ENCODE data around the gene WDR73.
"Not testable (repeated sequence)": the region's sequence is repeated elsewhere in the genome, so short reads cannot be mapped to it uniquely, and the experiment has no call there.

WDR73 gene

GRCh38 chr15:84654689-84655453 is 788 bp upstream of the WDR73 start:
- DNase-seq (ENCODE audit: insufficient read length) (no peak), FAIRE-seq (no peak)
- TF ChIP-seq TAF1 (IDR thresholded peaks at IDR 0.05; ENCODE audit: borderline replicate concordance, low read depth, low read length) (no peak), POLR2AphosphoS5 (IDR thresholded peaks at IDR 0.05; ENCODE audit: low read depth, low read length) (no peak), POLR2A (IDR thresholded peaks at IDR 0.05; ENCODE audit: low read depth, low read length) (no peak)

DNA sequence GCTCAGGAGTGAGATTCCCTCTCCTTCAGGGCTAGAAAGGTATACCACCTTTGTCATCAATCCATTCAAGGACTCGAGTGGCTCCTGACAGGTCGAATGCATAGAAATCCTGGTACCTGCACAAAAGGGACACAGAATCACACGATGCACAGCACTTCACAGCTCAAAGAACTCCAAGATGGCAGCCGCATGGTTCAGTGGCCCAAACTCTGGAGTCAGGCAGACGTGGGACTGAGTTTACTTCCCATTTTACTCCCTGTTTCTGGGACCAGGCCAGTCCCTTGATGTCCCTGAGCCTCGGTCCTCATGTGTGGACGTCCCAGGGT is 536 bp downstream of the WDR73 start:
- FAIRE-seq (no peak), DNase-seq (ENCODE audit: insufficient read length) (no peak)
- no peak for TF ChIP-seq TAF1 (IDR thresholded peaks at IDR 0.05; ENCODE audit: borderline replicate concordance, low read depth, low read length)
- no peak for TF ChIP-seq POLR2A (IDR thresholded peaks at IDR 0.05; ENCODE audit: low read depth, low read length)
- no peak for TF ChIP-seq POLR2AphosphoS5 (IDR thresholded peaks at IDR 0.05; ENCODE audit: low read depth, low read length)

DNA sequence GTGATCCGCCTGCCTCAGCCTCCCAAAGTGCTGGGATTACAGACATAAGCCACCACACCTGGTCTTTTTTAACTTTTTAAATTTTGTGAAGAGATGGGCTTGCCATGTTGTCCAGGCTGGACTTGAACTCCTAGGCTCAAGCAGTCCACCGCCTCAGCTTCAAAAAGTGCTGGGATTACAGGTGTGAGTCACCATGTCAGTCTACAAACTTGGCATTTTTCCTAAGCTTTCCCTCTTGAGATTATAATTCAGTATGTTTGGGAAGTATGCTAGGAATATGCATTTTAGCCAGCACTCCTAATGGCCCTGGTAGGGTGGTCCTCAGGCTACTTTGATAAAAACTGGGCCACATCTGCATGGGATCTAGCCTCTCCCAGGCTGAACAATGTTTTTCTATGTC is 4.4 kb downstream of the WDR73 start:
- DNase-seq (ENCODE audit: insufficient read length) (no peak), FAIRE-seq (no peak)
- TF ChIP-seq TAF1 (IDR thresholded peaks at IDR 0.05; ENCODE audit: borderline replicate concordance, low read depth, low read length) (no peak), POLR2AphosphoS5 (IDR thresholded peaks at IDR 0.05; ENCODE audit: low read depth, low read length) (no peak), POLR2A (IDR thresholded peaks at IDR 0.05; ENCODE audit: low read depth, low read length) (no peak)

DNA sequence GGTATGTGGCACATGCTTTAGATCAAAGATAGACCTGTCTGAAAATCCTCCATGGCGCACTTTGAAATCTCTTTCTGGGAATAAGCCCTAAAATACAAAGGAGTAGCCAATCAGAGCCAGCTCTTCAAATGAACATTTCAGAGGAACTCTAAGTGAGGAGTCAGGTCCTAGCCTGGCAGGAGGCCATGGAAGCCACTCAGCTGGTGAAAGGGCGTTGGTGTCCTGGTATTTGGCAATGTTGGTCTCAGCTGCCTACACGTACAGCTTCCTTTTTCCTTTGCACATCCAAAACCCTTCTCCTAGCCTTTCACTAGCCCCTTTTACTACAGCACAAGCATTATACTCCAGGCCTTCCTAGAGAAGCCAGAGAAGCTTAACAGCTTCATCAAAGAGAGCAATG is 5.5 kb downstream of the WDR73 start:
- TF ChIP-seq POLR2A (IDR thresholded peaks at IDR 0.05; ENCODE audit: low read depth, low read length) (no peak), TAF1 (IDR thresholded peaks at IDR 0.05; ENCODE audit: borderline replicate concordance, low read depth, low read length) (no peak), POLR2AphosphoS5 (IDR thresholded peaks at IDR 0.05; ENCODE audit: low read depth, low read length) (no peak)
- DNase-seq (ENCODE audit: insufficient read length) = no peak
- FAIRE-seq = no peak

GRCh38 chr15:84647726-84648125 is 6.4 kb downstream of the WDR73 start:
- TF ChIP-seq TAF1 (IDR thresholded peaks at IDR 0.05; ENCODE audit: borderline replicate concordance, low read depth, low read length) = no peak
- TF ChIP-seq POLR2AphosphoS5 (IDR thresholded peaks at IDR 0.05; ENCODE audit: low read depth, low read length) = no peak
- TF ChIP-seq POLR2A (IDR thresholded peaks at IDR 0.05; ENCODE audit: low read depth, low read length) = no peak
- no peak for FAIRE-seq
- no peak for DNase-seq (ENCODE audit: insufficient read length)

DNA sequence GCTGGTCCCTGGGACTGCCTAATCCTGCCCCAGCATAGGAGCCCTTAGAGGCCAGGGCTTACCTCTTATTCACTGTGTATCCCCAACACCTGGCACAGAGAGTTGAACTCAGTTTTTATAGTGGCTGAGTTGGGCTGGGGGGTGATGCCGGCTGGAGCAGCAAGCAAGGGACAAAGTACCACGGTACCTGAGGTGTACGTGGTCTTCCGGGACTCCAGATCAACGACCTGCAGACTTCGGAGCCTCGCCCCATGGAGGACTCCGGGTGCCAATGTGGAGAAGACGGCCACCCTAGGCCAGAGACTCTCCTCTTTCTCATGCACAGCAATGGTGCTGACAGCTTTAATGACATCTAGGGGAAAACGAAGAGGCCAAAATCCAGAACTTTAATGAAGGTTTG is 8.1 kb downstream of the WDR73 start:
- DNase-seq (ENCODE audit: insufficient read length) = no peak
- TF ChIP-seq TAF1 (IDR thresholded peaks at IDR 0.05; ENCODE audit: borderline replicate concordance, low read depth, low read length) (no peak), POLR2A (IDR thresholded peaks at IDR 0.05; ENCODE audit: low read depth, low read length) (no peak), POLR2AphosphoS5 (IDR thresholded peaks at IDR 0.05; ENCODE audit: low read depth, low read length) (no peak)
- FAIRE-seq = no peak

- FAIRE-seq (no peak), DNase-seq (ENCODE audit: insufficient read length) (no peak)
- TF ChIP-seq TAF1 (IDR thresholded peaks at IDR 0.05; ENCODE audit: borderline replicate concordance, low read depth, low read length) (no peak), POLR2A (IDR thresholded peaks at IDR 0.05; ENCODE audit: low read depth, low read length) (no peak), POLR2AphosphoS5 (IDR thresholded peaks at IDR 0.05; ENCODE audit: low read depth, low read length) (no peak)
Measured at GRCh38 chr15:84645496-84645895, 8.6 kb downstream of the WDR73 start.

DNA sequence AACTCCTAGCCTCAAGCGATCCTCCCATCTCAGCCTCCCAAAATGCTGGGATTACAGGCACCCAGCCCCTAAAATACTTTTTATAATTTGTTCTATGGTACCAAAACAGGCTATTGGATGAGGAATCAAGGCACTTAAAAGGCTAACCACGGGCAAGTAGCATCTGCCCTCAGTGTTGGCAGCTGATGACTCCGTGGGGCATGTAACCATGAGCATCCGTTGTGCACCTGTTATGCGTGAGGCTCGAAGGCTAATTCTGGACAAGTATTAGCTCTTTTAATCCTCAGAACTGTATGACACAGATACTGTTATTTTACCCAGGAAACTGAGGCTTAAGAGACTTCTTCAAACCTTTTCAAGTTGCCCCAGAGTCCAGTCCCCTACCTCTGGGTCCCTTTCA is 10.2 kb downstream of the WDR73 start:
- FAIRE-seq (no peak), DNase-seq (ENCODE audit: insufficient read length) (no peak)
- TF ChIP-seq POLR2A (IDR thresholded peaks at IDR 0.05; ENCODE audit: low read depth, low read length) = no peak
- no peak for TF ChIP-seq TAF1 (IDR thresholded peaks at IDR 0.05; ENCODE audit: borderline replicate concordance, low read depth, low read length)
- TF ChIP-seq POLR2AphosphoS5 (IDR thresholded peaks at IDR 0.05; ENCODE audit: low read depth, low read length) = no peak

DNA sequence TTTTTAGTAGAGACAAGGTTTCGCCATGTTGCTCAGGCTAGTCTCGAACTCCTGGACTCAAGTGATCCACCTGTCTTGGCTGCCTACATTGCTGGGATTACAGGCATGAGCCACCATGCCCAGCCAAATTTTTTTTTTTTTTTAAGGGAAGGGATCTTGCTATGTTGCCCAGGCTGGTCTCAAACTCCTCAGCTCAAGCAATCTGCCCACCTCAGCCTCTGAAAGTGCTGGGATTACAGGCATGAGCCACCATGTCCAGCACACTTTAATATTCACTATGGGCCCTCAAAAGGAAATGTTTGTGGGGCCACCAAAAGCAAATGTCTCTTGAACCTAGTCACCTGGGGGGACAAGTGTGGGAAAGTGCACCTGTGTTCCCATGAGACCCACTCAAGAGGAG is 11.4 kb downstream of the WDR73 start:
- not testable (repeated sequence) for DNase-seq (ENCODE audit: insufficient read length); FAIRE-seq

DNA sequence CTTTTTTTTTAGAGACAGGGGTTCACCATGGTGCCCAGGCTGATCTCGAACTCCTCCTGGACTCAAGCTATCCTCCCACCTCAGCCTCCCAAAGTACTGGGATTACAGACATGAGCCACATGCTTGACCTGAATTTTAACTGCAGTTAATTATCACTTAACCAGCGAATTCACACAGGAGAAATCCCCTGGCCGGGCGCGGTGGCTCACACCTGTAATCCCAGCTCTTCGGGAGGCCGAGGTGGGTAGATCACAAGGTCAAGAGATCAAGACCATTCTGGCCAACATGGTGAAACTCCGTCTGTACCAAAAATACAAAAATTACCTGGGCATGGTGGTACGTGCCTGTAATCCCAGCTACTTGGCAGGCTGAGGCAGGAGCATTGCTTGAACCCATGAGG is 12.2 kb downstream of the WDR73 start:
- not testable (repeated sequence) for FAIRE-seq; DNase-seq (ENCODE audit: insufficient read length)

DNA sequence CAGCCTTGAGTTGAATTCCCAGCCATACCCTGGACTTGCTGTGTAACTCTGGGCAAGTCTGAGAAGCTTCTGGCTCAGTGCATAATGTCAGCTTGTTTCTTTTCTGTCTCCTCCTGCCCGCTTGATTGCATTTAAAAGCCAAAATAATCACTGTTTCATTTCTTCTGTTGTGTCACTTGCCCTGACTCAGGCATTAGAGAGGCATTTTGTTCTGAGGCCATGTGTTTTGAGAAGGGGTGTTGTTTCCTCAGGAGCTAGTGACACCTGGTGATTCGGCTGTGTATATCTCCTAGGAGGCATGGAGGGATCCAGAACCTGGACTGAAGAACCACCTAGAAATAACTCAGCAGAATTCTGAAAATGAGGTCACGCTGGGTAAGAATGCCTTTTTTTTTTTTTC is 16.0 kb downstream of the WDR73 start:
- no peak for TF ChIP-seq TAF1 (IDR thresholded peaks at IDR 0.05; ENCODE audit: borderline replicate concordance, low read depth, low read length)
- FAIRE-seq (no peak), DNase-seq (ENCODE audit: insufficient read length) (no peak)

- TF ChIP-seq TAF1 (IDR thresholded peaks at IDR 0.05; ENCODE audit: borderline replicate concordance, low read depth, low read length) (no peak), POLR2A (IDR thresholded peaks at IDR 0.05; ENCODE audit: low read depth, low read length) (no peak), POLR2AphosphoS5 (IDR thresholded peaks at IDR 0.05; ENCODE audit: low read depth, low read length) (no peak)
- FAIRE-seq (peak; percentile 67), DNase-seq (ENCODE audit: insufficient read length) (no peak)
Measured at GRCh38 chr15:84634228-84634837, 19.8 kb downstream of the WDR73 start.

Measured in GM12892 (cell line).